Measurements from ENCODE around the gene ZNF19.

GRCh38 chr16:71439523-71439922, 49.6 kb downstream of the ZNF19 start:
- TF ChIP-seq ZNF274 (IDR thresholded peaks at IDR 0.05; ENCODE audit: low read depth, low read length): no peak
- no peak for TF ChIP-seq SUZ12 (IDR thresholded peaks at IDR 0.05; ENCODE audit: extremely low read depth, insufficient read depth, insufficient read length)
- no peak for TF ChIP-seq YY1 (IDR thresholded peaks at IDR 0.05; ENCODE audit: insufficient read depth, insufficient read length)
